HG03139 (cell line): ENCODE results near the gene PLS3.
"Not testable (repeated sequence)": the region's sequence is repeated elsewhere in the genome, so short reads cannot be mapped to it uniquely, and the experiment has no call there.

Experiments
- ATAC-seq: cut with Tn5 transposase; IDR thresholded peaks from one replicate; pipeline ENCODE4 v1.9.1; 2021; ENCODE audit not compliant: unreplicated experiment

Gene PLS3

GRCh38 chrX:115560978-115561604 is at the start of gene PLS3:
Gene PLS3, plus strand, starts transcription at chrX:115561174. Its CDS starts 49,077 bp downstream, at chrX:115610251.
- ATAC-seq = peak; percentile 61

DNA sequence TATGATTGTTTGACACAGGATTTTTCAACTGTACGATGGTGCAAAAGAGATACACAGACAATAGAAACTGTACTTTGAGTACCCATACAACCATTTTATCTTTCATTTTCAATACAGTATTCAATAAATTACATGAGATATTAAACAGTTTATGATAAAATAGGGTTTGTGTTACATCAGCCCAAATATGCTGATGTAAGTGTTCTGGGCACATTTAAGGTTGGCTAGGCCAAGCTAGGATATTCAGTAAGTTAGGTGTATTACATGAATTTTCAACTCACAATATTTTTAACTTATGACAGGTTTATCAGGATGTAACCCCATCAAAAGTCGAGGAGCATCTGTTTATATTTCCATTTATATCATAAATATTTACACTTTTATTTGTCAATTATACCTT is 42.9 kb upstream of the PLS3 start:
- no peak for ATAC-seq

GRCh38 chrX:115521741-115522140 is 39.2 kb upstream of the PLS3 start:
- ATAC-seq = no peak

- ATAC-seq = no peak
Measured at GRCh38 chrX:115522952-115523351, 38.0 kb upstream of the PLS3 start.

DNA sequence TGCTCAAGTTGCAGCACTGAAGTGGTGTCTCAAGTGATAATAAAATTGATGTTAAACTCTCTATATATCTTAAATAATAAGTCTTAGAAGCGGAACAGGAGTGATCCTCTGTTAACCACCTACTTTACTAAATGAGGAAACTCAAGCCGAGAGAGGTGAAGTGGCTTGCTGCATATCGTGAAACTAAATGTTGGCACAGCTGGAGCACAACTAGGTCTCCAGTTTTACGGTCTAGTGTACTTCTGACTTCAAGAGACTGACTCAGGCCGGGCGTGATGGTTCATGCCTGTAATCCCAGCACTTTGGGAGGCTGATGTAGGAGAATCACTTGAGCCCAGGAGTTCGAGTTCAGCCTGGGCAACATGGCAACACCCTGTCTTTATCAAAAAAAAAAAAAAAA is 35.5 kb upstream of the PLS3 start:
- ATAC-seq = no peak

DNA sequence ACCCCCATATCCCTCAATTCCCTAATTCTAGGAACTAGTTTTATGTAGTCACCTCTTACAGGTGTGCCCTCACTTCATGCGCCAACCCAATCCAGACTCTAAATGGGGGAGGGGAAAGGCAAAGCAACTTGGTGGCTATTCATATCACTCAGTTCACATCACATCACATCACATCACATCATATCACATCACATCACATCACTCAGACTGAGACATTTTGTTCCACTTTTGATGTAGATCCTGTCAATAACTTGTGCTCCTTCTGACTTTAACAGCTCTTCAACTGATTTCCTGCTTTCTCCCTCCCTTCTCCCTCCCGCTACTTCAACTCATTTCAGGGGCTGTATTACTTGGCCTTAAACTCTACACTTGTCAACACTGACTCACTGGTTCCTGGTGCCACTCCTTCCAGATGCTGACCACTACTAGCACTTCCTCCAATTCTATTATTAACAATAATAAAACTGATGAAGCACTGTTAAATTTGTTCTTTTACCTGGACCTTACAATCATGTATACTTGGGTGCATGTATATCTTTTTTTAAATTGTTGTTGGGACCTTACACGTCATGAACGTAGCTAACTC is 29.1 kb upstream of the PLS3 start:
- ATAC-seq = no peak

- no peak for ATAC-seq
Measured at GRCh38 chrX:115533485-115533884, 27.5 kb upstream of the PLS3 start.

DNA sequence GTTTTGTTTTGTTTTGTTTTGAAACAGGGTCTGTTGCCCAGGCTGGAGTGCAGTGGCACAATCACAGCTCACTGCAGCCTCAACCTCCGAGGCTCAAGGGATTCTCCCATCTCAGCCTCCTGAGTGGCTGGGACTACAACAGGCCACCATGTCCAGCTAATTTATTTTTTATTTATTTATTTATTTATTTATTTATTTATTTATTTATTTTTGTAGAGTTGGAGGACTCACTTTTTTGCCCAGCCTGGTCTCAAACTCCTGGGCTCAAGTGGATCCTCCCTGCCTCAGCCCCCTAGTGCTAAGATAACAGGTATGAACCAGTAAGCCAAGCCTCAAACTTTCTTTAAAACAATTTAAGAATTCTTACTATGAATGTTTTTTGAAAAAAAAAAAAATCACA is 26.6 kb upstream of the PLS3 start:
- ATAC-seq = no peak

- ATAC-seq = no peak
Measured at GRCh38 chrX:115535421-115535820, 25.6 kb upstream of the PLS3 start.

- no peak for ATAC-seq
Measured at GRCh38 chrX:115535844-115536243, 25.1 kb upstream of the PLS3 start.

GRCh38 chrX:115539841-115540240 is 21.1 kb upstream of the PLS3 start:
- no peak for ATAC-seq

- ATAC-seq = not testable (repeated sequence)
Measured at GRCh38 chrX:115541045-115541444, 19.9 kb upstream of the PLS3 start.

GRCh38 chrX:115547448-115547847 is 13.5 kb upstream of the PLS3 start:
- no peak for ATAC-seq

- ATAC-seq = no peak
Measured at GRCh38 chrX:115549008-115549407, 12.0 kb upstream of the PLS3 start.

DNA sequence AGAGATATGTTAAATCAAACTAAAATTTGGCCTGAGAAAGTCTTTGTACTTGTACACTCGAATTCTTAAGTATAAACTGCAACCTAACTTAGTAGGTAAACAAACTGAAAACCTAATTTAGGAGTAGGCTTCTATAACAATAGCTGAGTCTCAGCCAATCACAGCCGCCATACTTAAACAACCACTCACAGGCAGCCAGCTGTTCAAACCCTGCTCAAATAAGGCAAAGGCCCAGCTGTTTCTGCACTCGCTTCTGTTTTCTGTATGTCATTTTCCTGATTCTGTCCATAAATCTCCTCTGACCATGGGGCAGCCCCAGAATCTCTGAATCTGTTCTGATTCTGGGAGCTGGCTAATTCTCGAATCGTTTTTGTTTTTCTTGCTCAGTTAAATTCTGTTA is 7.8 kb upstream of the PLS3 start:
- no peak for ATAC-seq

DNA sequence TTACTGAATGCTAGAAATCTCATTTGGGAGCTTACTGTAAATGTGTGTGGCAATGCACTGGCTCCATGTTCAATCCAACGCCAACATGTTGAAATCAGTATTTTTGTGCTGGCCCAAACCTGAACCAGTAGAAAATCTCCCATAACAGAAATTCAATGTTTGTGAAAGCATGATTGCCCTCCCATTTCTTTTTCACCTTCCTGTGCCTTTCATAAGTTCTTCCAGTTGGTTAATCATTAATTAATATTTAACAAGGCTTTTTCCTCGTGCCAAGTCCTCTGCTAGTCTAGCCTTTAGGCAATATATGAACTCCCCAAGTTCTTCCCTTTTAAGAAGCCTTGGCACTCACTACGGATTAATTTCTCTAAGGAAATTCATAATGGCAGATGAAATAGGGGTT is 1.3 kb upstream of the PLS3 start:
- ATAC-seq = no peak

DNA sequence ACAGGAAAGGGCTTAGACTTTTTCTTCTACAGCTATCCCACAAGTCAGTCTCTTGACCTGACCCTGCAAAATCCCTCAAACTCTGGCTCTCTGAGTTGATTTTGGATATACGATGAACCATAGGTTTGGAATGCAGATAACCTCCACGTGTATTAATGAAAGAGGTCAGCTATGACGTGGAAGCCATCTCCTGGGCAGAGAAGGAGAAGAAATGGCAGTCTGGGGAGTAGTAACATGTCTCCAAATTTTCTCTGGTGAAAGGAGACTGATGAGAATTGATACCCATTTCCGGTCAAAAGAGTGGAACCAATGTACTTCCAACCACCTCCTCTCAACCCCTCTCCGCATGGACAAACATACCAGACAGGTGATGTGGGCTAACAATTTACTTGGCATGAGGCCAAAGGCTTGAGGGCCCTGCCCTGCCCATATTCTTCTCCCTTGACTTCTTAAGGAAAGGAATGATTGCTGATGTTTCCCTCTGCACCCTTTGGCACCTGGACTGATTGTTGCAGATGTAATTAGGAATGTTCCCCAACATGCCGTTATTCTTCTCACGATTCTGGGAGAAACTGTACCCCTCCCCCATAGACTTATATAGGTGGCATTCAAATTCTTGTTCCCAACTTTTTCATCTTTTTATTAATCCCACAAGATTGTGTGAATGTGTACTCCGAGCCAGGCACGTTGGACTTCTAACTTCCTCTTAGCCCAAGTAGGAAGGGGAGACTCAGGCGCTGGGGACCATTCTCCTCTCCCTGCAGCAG is 580 bp upstream of the PLS3 start:
- no peak for ATAC-seq

DNA sequence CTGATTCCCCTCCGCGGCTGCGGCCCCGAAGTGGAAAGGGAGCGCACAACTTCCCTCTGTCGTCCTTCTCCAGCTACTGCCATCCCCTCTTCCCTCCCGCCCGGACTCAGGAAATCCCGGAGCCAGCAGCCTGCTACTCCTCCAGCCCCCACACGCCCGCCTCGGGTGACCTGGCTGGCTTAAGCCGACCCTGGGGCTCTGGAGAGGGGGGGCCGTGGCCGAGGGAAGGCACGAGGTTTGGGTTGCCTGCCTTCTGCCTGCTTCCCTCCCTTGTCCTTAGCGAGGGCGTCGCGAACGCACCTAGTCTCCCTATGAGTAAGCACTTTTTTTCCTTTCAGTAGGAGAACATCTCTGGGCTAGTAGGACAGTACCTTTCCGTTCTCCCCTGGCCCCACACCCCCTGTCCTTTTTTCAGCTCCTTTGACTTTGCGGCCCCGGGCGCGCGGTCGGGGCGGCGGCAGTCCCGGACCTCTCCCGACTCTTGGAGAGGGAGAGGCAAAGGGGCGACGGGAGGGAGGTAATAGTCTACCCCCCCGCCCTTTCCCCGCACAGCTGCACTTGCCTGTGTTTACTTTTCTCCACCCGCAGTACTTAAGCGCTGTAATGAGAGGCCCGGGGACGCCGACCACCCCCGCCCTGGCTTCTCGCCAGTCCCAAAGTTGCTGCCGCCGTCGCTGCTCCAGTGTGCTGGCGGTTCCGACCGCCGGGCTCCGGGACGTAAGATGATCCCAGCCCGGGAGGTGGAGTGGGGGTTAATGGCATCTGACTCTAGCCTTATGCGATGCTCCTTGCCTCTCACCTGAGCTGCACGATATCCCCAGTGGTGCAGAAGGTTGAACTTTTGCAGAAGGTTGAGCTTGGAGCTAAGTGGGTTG is 868 bp downstream of the PLS3 start:
- ATAC-seq = peak; percentile 8

GRCh38 chrX:115562480-115562847 is 1.5 kb downstream of the PLS3 start:
- no peak for ATAC-seq

DNA sequence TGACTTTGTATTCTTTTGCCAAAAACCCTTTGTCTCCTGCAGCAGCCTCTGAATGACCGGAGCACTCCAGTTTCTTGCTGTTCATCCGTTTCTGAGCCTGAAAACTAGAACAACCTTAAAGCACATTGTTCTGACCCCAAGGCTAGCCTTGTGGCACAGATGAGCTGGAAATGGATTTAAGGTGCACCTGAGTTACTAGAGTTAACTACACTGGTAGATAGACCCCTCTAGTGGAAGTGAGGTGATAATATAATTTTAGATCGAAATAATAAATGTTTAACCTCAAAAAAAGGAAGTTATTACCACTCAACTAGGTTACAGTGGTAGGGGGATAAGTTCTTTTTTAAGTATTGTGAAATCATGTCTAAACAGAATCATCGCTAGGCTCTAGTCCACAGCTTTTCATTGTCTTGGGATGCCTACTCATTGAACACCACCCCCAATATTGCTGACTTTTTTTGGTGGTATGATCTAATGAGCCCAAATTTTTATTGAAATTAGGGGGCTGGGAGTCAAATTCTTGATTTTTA is 2.7 kb downstream of the PLS3 start:
- no peak for ATAC-seq

- no peak for ATAC-seq
Measured at GRCh38 chrX:115564243-115564642, 3.3 kb downstream of the PLS3 start.
